ENCODE data around the gene SOBP. TPM values are rescaled to one million over a fixed set of nuclear protein-coding genes. Genes with fewer than 3 reads are reported as not detected.

Gene SOBP
- total RNA-seq, 1 donor from 2014 or later = 16.1 TPM

DNA sequence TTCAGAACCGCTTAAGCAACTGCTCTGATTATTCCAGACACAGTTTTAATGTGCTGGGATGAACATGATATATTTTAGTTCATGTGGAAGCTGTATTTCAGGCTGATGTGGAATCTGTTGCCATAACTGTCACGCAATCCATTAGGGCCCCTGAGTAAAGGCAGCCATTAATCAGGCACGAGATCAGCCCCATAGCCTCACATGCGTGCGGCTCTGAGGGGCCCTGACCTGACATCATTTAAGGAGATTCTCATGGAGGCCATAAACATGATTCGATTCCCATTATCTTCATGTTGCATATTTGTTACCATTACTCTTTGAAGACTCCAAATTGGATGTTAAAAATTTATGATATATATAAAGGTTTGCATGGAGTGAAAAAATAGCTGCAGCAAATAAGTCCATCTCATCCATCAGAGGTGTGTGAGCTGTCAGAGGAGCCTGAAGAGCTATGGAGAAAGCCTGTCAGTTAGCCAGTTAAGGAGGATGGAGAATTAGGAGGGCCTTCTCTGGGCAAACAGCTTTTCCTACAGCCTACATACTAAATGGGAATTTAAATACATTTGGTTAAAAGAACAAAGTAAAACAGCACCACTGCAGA lies 89.6 kb downstream of the SOBP start:
- H3K4me1 Mint-ChIP-seq (ENCODE audit: low read depth, unreplicated experiment) = peaks cover 9% of the 10 kb centered on the region
- H3K27me3 Mint-ChIP-seq (ENCODE audit: unreplicated experiment) = no peaks in the 10 kb centered on the region
- H3K36me3 Mint-ChIP-seq (ENCODE audit: unreplicated experiment) = no peaks in the 10 kb centered on the region
- no peak for DNase-seq
- TF ChIP-seq CTCF (IDR thresholded peaks at IDR 0.05; ENCODE audit: partially characterized antibody, unreplicated experiment) = no peak
- no peaks in the 10 kb centered on the region for H3K9me3 Mint-ChIP-seq (ENCODE audit: unreplicated experiment)
- H3K27ac Mint-ChIP-seq (ENCODE audit: unreplicated experiment) = no peak overlapping the region
- H3K4me3 Mint-ChIP-seq (ENCODE audit: unreplicated experiment) = no peak overlapping the region

- Mint-ChIP-seq H3K27me3 (ENCODE audit: unreplicated experiment) (no peaks in the 10 kb centered on the region), H3K4me1 (ENCODE audit: low read depth, unreplicated experiment) (peaks cover 17% of the 10 kb centered on the region), H3K27ac (ENCODE audit: unreplicated experiment) (no peak overlapping the region), H3K9me3 (ENCODE audit: unreplicated experiment) (no peaks in the 10 kb centered on the region), H3K4me3 (ENCODE audit: unreplicated experiment) (no peak overlapping the region), H3K36me3 (ENCODE audit: unreplicated experiment) (no peaks in the 10 kb centered on the region)
- no peak for DNase-seq
- TF ChIP-seq CTCF (IDR thresholded peaks at IDR 0.05; ENCODE audit: partially characterized antibody, unreplicated experiment) = no peak
Observed at GRCh38 chr6:107582086-107582485, 92.2 kb downstream of the SOBP start.

- H3K27me3 Mint-ChIP-seq (ENCODE audit: unreplicated experiment) = no peaks in the 10 kb centered on the region
- no peak for TF ChIP-seq CTCF (IDR thresholded peaks at IDR 0.05; ENCODE audit: partially characterized antibody, unreplicated experiment)
- H3K4me3 Mint-ChIP-seq (ENCODE audit: unreplicated experiment) = no peak overlapping the region
- DNase-seq = no peak
- H3K9me3 Mint-ChIP-seq (ENCODE audit: unreplicated experiment) = no peaks in the 10 kb centered on the region
- no peak overlapping the region for H3K27ac Mint-ChIP-seq (ENCODE audit: unreplicated experiment)
- no peaks in the 10 kb centered on the region for H3K36me3 Mint-ChIP-seq (ENCODE audit: unreplicated experiment)
- peaks cover 13% of the 10 kb centered on the region for H3K4me1 Mint-ChIP-seq (ENCODE audit: low read depth, unreplicated experiment)
Observed at GRCh38 chr6:107584726-107585125, 94.8 kb downstream of the SOBP start.

GRCh38 chr6:107585815-107586435 lies 96.0 kb downstream of the SOBP start:
- Mint-ChIP-seq H3K9me3 (ENCODE audit: unreplicated experiment) (no peaks in the 10 kb centered on the region), H3K27me3 (ENCODE audit: unreplicated experiment) (no peaks in the 10 kb centered on the region), H3K4me1 (ENCODE audit: low read depth, unreplicated experiment) (peaks cover 10% of the 10 kb centered on the region), H3K36me3 (ENCODE audit: unreplicated experiment) (no peaks in the 10 kb centered on the region), H3K27ac (ENCODE audit: unreplicated experiment) (no peak overlapping the region), H3K4me3 (ENCODE audit: unreplicated experiment) (no peak overlapping the region)
- TF ChIP-seq CTCF (IDR thresholded peaks at IDR 0.05; ENCODE audit: partially characterized antibody, unreplicated experiment) = no peak
- no peak for DNase-seq

DNA sequence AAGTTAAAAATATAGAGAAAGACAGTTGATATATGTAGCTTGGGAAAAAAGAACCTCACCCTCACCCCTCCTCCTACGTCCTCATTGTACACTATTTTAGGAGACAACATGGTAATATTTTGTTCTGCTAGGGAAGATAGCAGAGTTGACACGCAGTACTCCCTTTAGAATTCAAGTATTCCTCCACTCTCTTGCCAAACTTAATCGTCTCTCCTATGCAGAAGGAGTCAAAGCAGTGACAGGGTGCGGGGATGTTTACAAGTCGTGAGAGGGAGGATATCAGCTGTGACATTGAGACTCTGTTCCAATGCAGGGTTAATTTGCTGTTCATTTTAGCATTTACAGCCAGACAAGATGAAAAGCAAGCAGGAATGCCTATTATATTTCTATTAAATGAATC lies 97.5 kb downstream of the SOBP start:
- no peak for TF ChIP-seq CTCF (IDR thresholded peaks at IDR 0.05; ENCODE audit: partially characterized antibody, unreplicated experiment)
- Mint-ChIP-seq H3K9me3 (ENCODE audit: unreplicated experiment) (no peaks in the 10 kb centered on the region), H3K4me3 (ENCODE audit: unreplicated experiment) (no peak overlapping the region), H3K27me3 (ENCODE audit: unreplicated experiment) (no peaks in the 10 kb centered on the region), H3K27ac (ENCODE audit: unreplicated experiment) (no peak overlapping the region), H3K4me1 (ENCODE audit: low read depth, unreplicated experiment) (peaks cover 14% of the 10 kb centered on the region), H3K36me3 (ENCODE audit: unreplicated experiment) (no peaks in the 10 kb centered on the region)
- DNase-seq = no peak
